ENCODE measurements around the gene TUBGCP2. TPM values are rescaled to one million over a fixed set of nuclear protein-coding genes. Genes with fewer than 3 reads are reported as not detected.

The TUBGCP2 gene
- total RNA-seq, 1 donor from 2014 or later = 50.7 TPM

- no peak overlapping the region for H3K27ac Mint-ChIP-seq (ENCODE audit: unreplicated experiment)
- H3K36me3 Mint-ChIP-seq (ENCODE audit: low read depth, unreplicated experiment) = no peaks in the 10 kb centered on the region
- H3K4me3 Mint-ChIP-seq (ENCODE audit: unreplicated experiment) = no peak overlapping the region
- peaks cover 4% of the 10 kb centered on the region for H3K27me3 Mint-ChIP-seq (ENCODE audit: unreplicated experiment)
- TF ChIP-seq CTCF (IDR thresholded peaks at IDR 0.05; ENCODE audit: unreplicated experiment) = no peak
- DNase-seq (ENCODE audit: low spot score) = no peak
- H3K4me1 Mint-ChIP-seq (ENCODE audit: unreplicated experiment) = no peaks in the 10 kb centered on the region
- no peaks in the 10 kb centered on the region for H3K9me3 Mint-ChIP-seq (ENCODE audit: unreplicated experiment)
These were observed 33.3 kb upstream of the TUBGCP2 start for GRCh38 chr10:133341983-133342382.

GRCh38 chr10:133339708-133340380 is 31.2 kb upstream of the TUBGCP2 start:
- Mint-ChIP-seq H3K9me3 (ENCODE audit: unreplicated experiment) (no peaks in the 10 kb centered on the region), H3K36me3 (ENCODE audit: low read depth, unreplicated experiment) (no peaks in the 10 kb centered on the region), H3K4me1 (ENCODE audit: unreplicated experiment) (no peaks in the 10 kb centered on the region), H3K27me3 (ENCODE audit: unreplicated experiment) (peaks cover 8% of the 10 kb centered on the region), H3K4me3 (ENCODE audit: unreplicated experiment) (no peak overlapping the region), H3K27ac (ENCODE audit: unreplicated experiment) (no peak overlapping the region)
- no peak for DNase-seq (ENCODE audit: low spot score)
- no peak for TF ChIP-seq CTCF (IDR thresholded peaks at IDR 0.05; ENCODE audit: unreplicated experiment)

GRCh38 chr10:133338080-133339071 is 29.7 kb upstream of the TUBGCP2 start:
- TF ChIP-seq CTCF (IDR thresholded peaks at IDR 0.05; ENCODE audit: unreplicated experiment) = no peak
- no peak overlapping the region for H3K4me3 Mint-ChIP-seq (ENCODE audit: unreplicated experiment)
- no peak for DNase-seq (ENCODE audit: low spot score)
- H3K27me3 Mint-ChIP-seq (ENCODE audit: unreplicated experiment) = peaks cover 13% of the 10 kb centered on the region
- H3K27ac Mint-ChIP-seq (ENCODE audit: unreplicated experiment) = no peak overlapping the region
- no peaks in the 10 kb centered on the region for H3K4me1 Mint-ChIP-seq (ENCODE audit: unreplicated experiment)
- no peaks in the 10 kb centered on the region for H3K9me3 Mint-ChIP-seq (ENCODE audit: unreplicated experiment)
- no peaks in the 10 kb centered on the region for H3K36me3 Mint-ChIP-seq (ENCODE audit: low read depth, unreplicated experiment)

GRCh38 chr10:133337370-133337725 is 28.7 kb upstream of the TUBGCP2 start:
- Mint-ChIP-seq H3K4me1 (ENCODE audit: unreplicated experiment) (no peaks in the 10 kb centered on the region), H3K4me3 (ENCODE audit: unreplicated experiment) (no peak overlapping the region), H3K27me3 (ENCODE audit: unreplicated experiment) (peaks cover 12% of the 10 kb centered on the region), H3K27ac (ENCODE audit: unreplicated experiment) (no peak overlapping the region), H3K36me3 (ENCODE audit: low read depth, unreplicated experiment) (no peaks in the 10 kb centered on the region), H3K9me3 (ENCODE audit: unreplicated experiment) (no peaks in the 10 kb centered on the region)
- TF ChIP-seq CTCF (IDR thresholded peaks at IDR 0.05; ENCODE audit: unreplicated experiment) = no peak
- DNase-seq (ENCODE audit: low spot score) = no peak

All from endothelial cell (in vitro differentiated cells).